IMR-90 (cell line): Measurements from ENCODE around the gene SCGB1C2. TPM values are rescaled to one million over a fixed set of nuclear protein-coding genes. Genes with fewer than 3 reads are reported as not detected.

Experiments
- ATAC-seq: fragments of 200-7000 bp; cut with Tn5 transposase; 2 replicates; pipeline ENCODE4 v1.9.1; 2020; ENCODE audit warnings: low read depth, mild to moderate bottlenecking, moderate library complexity
- BruUV-seq: library from RNA; stranded (reverse); fragments of 400-500 nt; replicated peaks from 2 replicates; lab custom pipeline; 2021; lab: Mats Ljungman, UMichigan
- CTCF ChIA-PET: fragments of 300-600 bp; formaldehyde crosslinking; extraction: SDS; loops from one replicate; lab custom pipeline; 2021; ENCODE audit warnings: antibody characterized with exemption; lab: Yijun Ruan, JAX
- POLR2A ChIA-PET: fragments of 300-600 bp; sonication (Branson Sonifier 250); formaldehyde crosslinking; loops from one replicate; lab custom pipeline; 2022; ENCODE audit warnings: antibody characterized with exemption; ENCODE audit not compliant: unreplicated experiment; lab: Charles Lee
- DNase-seq: peaks from one replicate; pipeline ENCODE4 v3.0.0; 2013
- H2AFZ ChIP-seq: replicated peaks from 2 replicates; pipeline ENCODE3; 2013; ENCODE audit warnings: low read length, mild to moderate bottlenecking; ENCODE audit not compliant: poor library complexity
- H2AK5ac ChIP-seq: 2 replicates; pipeline ENCODE4 v1.6.1; 2013; ENCODE audit warnings: low read depth, low read length, inconsistent platforms
- H2AK9ac ChIP-seq: replicated peaks from 2 replicates; pipeline ENCODE3; 2013; ENCODE audit warnings: mild to moderate bottlenecking, low read depth, low read length, moderate library complexity; ENCODE audit not compliant: poor library complexity
- H2BK120ac ChIP-seq: 2 replicates; pipeline ENCODE4 v1.6.1; 2013; ENCODE audit warnings: low read depth, low read length, inconsistent platforms
- H2BK15ac ChIP-seq: 3 replicates; pipeline ENCODE4 v1.6.1; 2013; ENCODE audit warnings: low read depth, low read length, inconsistent platforms
- H2BK20ac ChIP-seq: 2 replicates; pipeline ENCODE4 v1.6.1; 2013; ENCODE audit warnings: low read depth, mild to moderate bottlenecking, inconsistent platforms, low read length, moderate library complexity
- H2BK5ac ChIP-seq: 2 replicates; pipeline ENCODE4 v1.6.1; 2013; ENCODE audit warnings: mild to moderate bottlenecking, low read depth, low read length, inconsistent platforms; ENCODE audit not compliant: poor library complexity, severe bottlenecking
- H3K14ac ChIP-seq: replicated peaks from 2 replicates; pipeline ENCODE4 v1.6.1; 2013; ENCODE audit warnings: low read depth, low read length, inconsistent platforms
- H3K18ac ChIP-seq: 2 replicates; pipeline ENCODE4 v1.6.1; 2013; ENCODE audit warnings: low read depth, low read length, control low read depth
- H3K23ac ChIP-seq: 2 replicates; pipeline ENCODE4 v1.6.1; 2013; ENCODE audit warnings: low read depth, low read length, inconsistent platforms
- H3K27ac ChIP-seq: 2 replicates; pipeline ENCODE4 v1.5.1; 2013; ENCODE audit warnings: mild to moderate bottlenecking, control low read depth, low read length; ENCODE audit not compliant: insufficient read depth
- H3K27me3 ChIP-seq: 2 replicates; pipeline ENCODE4 v1.6.1; 2013; ENCODE audit warnings: low read length; ENCODE audit not compliant: control insufficient read depth, insufficient read depth
- H3K36me3 ChIP-seq: 2 replicates; pipeline ENCODE4 v1.6.1; 2013; ENCODE audit warnings: low read length, mixed read lengths; ENCODE audit not compliant: control insufficient read depth, insufficient read depth
- H3K4ac ChIP-seq: 2 replicates; pipeline ENCODE4 v1.6.1; 2013; ENCODE audit warnings: low read depth, low read length, inconsistent platforms
- H3K4me1 ChIP-seq: 2 replicates; pipeline ENCODE4 v1.6.1; 2013; ENCODE audit warnings: low read length, mixed read lengths; ENCODE audit not compliant: control insufficient read depth, insufficient read depth
- H3K4me2 ChIP-seq: 2 replicates; pipeline ENCODE4 v1.6.1; 2013; ENCODE audit warnings: low read depth, mild to moderate bottlenecking, control low read depth, low read length, moderate library complexity
- H3K4me3 ChIP-seq: 2 replicates; pipeline ENCODE4 v1.5.1; 2013; ENCODE audit warnings: low read depth, mild to moderate bottlenecking, control low read depth, low read length, moderate library complexity; ENCODE audit not compliant: insufficient read depth
- H3K56ac ChIP-seq: 2 replicates; pipeline ENCODE4 v1.6.1; 2013; ENCODE audit warnings: low read length, inconsistent platforms; ENCODE audit not compliant: insufficient read depth; ENCODE audit errors: extremely low read depth
- H3K79me1 ChIP-seq, 2 experiments: 2 replicates each; pipeline ENCODE4 v1.6.1; 2013; ENCODE audit warnings: low read length in 2 of 2, inconsistent platforms in 1 of 2, low read depth in 1 of 2
- H3K9ac ChIP-seq: 2 replicates; pipeline ENCODE4 v1.6.1; 2013; ENCODE audit warnings: low read depth, low read length, control low read depth
- H3K9me1 ChIP-seq: 2 replicates; pipeline ENCODE4 v1.6.1; 2013; ENCODE audit warnings: low read length, inconsistent platforms; ENCODE audit not compliant: insufficient read depth
- H3K9me3 ChIP-seq: 2 replicates; pipeline ENCODE4 v1.6.1; 2013; ENCODE audit warnings: low read length; ENCODE audit not compliant: control insufficient read depth, insufficient read depth
- H4K20me1 ChIP-seq: 2 replicates; pipeline ENCODE4 v1.6.1; 2013; ENCODE audit warnings: low read length, inconsistent platforms; ENCODE audit not compliant: insufficient read depth
- H4K5ac ChIP-seq: 2 replicates; pipeline ENCODE4 v1.6.1; 2013; ENCODE audit warnings: mild to moderate bottlenecking, low read depth, low read length, control low read depth
- H4K8ac ChIP-seq, 2 experiments: 2 replicates each; pipeline ENCODE4 v1.6.1; 2013; ENCODE audit warnings: low read depth in 2 of 2, low read length in 2 of 2, control low read depth in 1 of 2, inconsistent platforms in 1 of 2
- H4K91ac ChIP-seq: 2 replicates; pipeline ENCODE4 v1.6.1; 2013; ENCODE audit warnings: low read depth, low read length, inconsistent platforms; ENCODE audit not compliant: insufficient read depth
- CEBPB ChIP-seq: IDR thresholded peaks from 2 replicates; pipeline ENCODE4 v1.6.1; 2012; ENCODE audit warnings: low read depth, low read length, improper control_type of control experiment
- CTCF ChIP-seq: conservative IDR thresholded peaks from 2 replicates; pipeline ENCODE4 v1.5.1; 2012; ENCODE audit warnings: mild to moderate bottlenecking, low read depth, low read length, improper control_type of control experiment
- FOS ChIP-seq: fragments of 150-350 bp; IDR thresholded peaks from 2 replicates; pipeline ENCODE4 v1.6.1; 2016; ENCODE audit warnings: low read depth, low read length
- USF2 ChIP-seq: fragments of 150-350 bp; IDR thresholded peaks from 2 replicates; pipeline ENCODE4 v1.6.1; 2017; ENCODE audit warnings: mild to moderate bottlenecking, antibody characterized with exemption, low read length, low read depth
- WGBS, 2 experiments: methylation state at CpG; one replicate each; pipeline versions ENCODE4 v1.1.5 to v1.1.7; 2013; ENCODE audit warnings: missing lambda C conversion rate in 2 of 2; ENCODE audit not compliant: insufficient read length in 1 of 2; ENCODE audit errors: extremely low coverage in 2 of 2; 5-methylcytosine and 5-hydroxymethylcytosine counted together
- dilution Hi-C: fragments of 300-500 bp; cut with HindIII; formaldehyde crosslinking; loops from one replicate; pipeline ENCODE4 v1.14.3; 2018; ENCODE audit warnings: low sequenced_read_pairs; ENCODE audit not compliant: unreplicated experiment
- in situ Hi-C: fragments of 300-500 bp; cut with MboI; formaldehyde crosslinking; loops from 3 replicates; pipeline ENCODE4 v1.14.3; 2019; ENCODE audit warnings: low sequenced_read_pairs, inconsistent platforms, mixed read lengths
- intact Hi-C: fragments of 100-400 bp; cut with micrococcal nuclease; formaldehyde crosslinking; loops from 2 replicates; pipeline ENCODE4 v1.10.0; 2022
- polyA plus RNA-seq, 3 experiments: library from polyadenylated mRNA; depleted of rRNA; stranded (reverse); fragments of >200 nt; gene quantifications; 2 replicates each; pipeline ENCODE4 v1.2.3, GENCODE V29; 2012; ENCODE audit warnings: low replicate concordance in 1 of 3
- total RNA-seq: library from RNA; depleted of rRNA; stranded (reverse); fragments of >200 nt; gene quantifications from 2 replicates; pipeline ENCODE4 v1.2.3, GENCODE V29; 2012

Gene SCGB1C2
- total and polyA plus RNA-seq, 2 of the 4 experiments (the other 2 are of a cell fraction), result not detected

GRCh38 chr17:152860-153420, 15.6 kb downstream of the SCGB1C2 start:
- Histone ChIP-seq H3K14ac (no peak overlapping the region), H3K79me1 (no peaks in the 10 kb centered on the region), H3K18ac (no peak overlapping the region), H2AK5ac (no peak overlapping the region), H2AFZ (no peak overlapping the region), H2BK120ac (no peak overlapping the region), H3K23ac (no peak overlapping the region), H3K4me3 (no peak overlapping the region), H3K4me2 (no peak overlapping the region), H2BK5ac (no peak overlapping the region), H3K27ac (no peak overlapping the region), H4K8ac (no peak overlapping the region), H2BK20ac (no peak overlapping the region), H3K4me1 (peaks cover 2% of the 10 kb centered on the region; the same call in 1 of the 2 replicates), H3K56ac (no peak overlapping the region), H2BK15ac (no peak overlapping the region), H3K27me3 (peaks cover 12% of the 10 kb centered on the region), H3K4ac (no peak overlapping the region), H4K91ac (no peak overlapping the region), H3K36me3 (no peaks in the 10 kb centered on the region), H3K9me3 (no peaks in the 10 kb centered on the region), H3K9ac (no peak overlapping the region), H4K20me1 (no peaks in the 10 kb centered on the region), H4K5ac (no peak overlapping the region), H2AK9ac (no peak overlapping the region), H3K9me1 (no peaks in the 10 kb centered on the region)
- WGBS, 2 experiments, result 84% methylated on average over 4 of the region's 12 CpGs; no CpG with 5 or more reads in 1 of the 2 experiments
- in situ Hi-C loops (no loop called here), intact Hi-C loops (no loop called here), dilution Hi-C loops (no loop called here)
- BruUV-seq, result no TSS peak
- ATAC-seq (no peak), DNase-seq (no peak)
- no peak for TF ChIP-seq CTCF
- TF ChIP-seq FOS, result no peak
- no peak for TF ChIP-seq CEBPB
- no peak for TF ChIP-seq USF2
- ChIA-PET CTCF (no interaction called here), POLR2A (no interaction called here)
